Measurements from ENCODE around the gene APOA1.
A peak's percentile ranks its signal among the peaks of the same experiment; 100 is the strongest.

The APOA1 gene

GRCh38 chr11:116833491-116833815 is 4.0 kb downstream of the APOA1 start:
- DNase-seq: no peak

- peak in 1 of 2 experiments; percentile 14 for DNase-seq
Observed at GRCh38 chr11:116832350-116833290, 4.8 kb downstream of the APOA1 start.

GRCh38 chr11:116831790-116832349 is 5.6 kb downstream of the APOA1 start:
- DNase-seq: no peak

- no peak for DNase-seq
Observed at GRCh38 chr11:116830184-116830912, 7.1 kb downstream of the APOA1 start.

GRCh38 chr11:116829525-116830183 is 7.8 kb downstream of the APOA1 start, which contains the start of gene APOC3:
APOC3 (plus strand) TSS chr11:116829907; CDS start chr11:116830583, 676 bp downstream.
- DNase-seq: no peak

- DNase-seq: no peak
Observed at GRCh38 chr11:116828632-116829524, 8.5 kb downstream of the APOA1 start.

GRCh38 chr11:116827461-116827860 is 10.0 kb downstream of the APOA1 start:
- no peak for DNase-seq

GRCh38 chr11:116826751-116827431 is 10.5 kb downstream of the APOA1 start:
- no peak for DNase-seq

GRCh38 chr11:116825854-116826750 is 11.3 kb downstream of the APOA1 start:
- no peak for DNase-seq

GRCh38 chr11:116825434-116825833 is 12.0 kb downstream of the APOA1 start:
- no peak for DNase-seq

GRCh38 chr11:116823031-116823843 is 14.2 kb downstream of the APOA1 start, which contains the start of gene APOA4:
APOA4 (minus strand) TSS chr11:116823304; CDS start chr11:116823191, 113 bp downstream.
- DNase-seq: no peak

GRCh38 chr11:116822575-116822974 is 14.8 kb downstream of the APOA1 start:
- DNase-seq: no peak

GRCh38 chr11:116821050-116821918 is 16.1 kb downstream of the APOA1 start:
- DNase-seq: no peak

GRCh38 chr11:116819049-116819448 is 18.4 kb downstream of the APOA1 start:
- DNase-seq: no peak

- no peak for DNase-seq
Observed at GRCh38 chr11:116814502-116814901, 22.9 kb downstream of the APOA1 start.

GRCh38 chr11:116813781-116814471 is 23.5 kb downstream of the APOA1 start:
- no peak for DNase-seq

- no peak for DNase-seq
Observed at GRCh38 chr11:116813170-116813569, 24.3 kb downstream of the APOA1 start.

GRCh38 chr11:116812109-116812508 is 25.3 kb downstream of the APOA1 start:
- no peak for DNase-seq

Data from SHP77 (cell line).